ENCODE data around the gene OLFML2B.

GRCh38 chr1:162026881-162027280, 3.2 kb upstream of the OLFML2B start:
- TF ChIP-seq EZH2 (IDR thresholded peaks at IDR 0.05; ENCODE audit: low read length, missing control alignments) = no peak
- TF ChIP-seq CTCF (conservative IDR thresholded peaks at IDR 0.05 in 1 of 2, IDR thresholded peaks at IDR 0.05 in 1 of 2; ENCODE audit: low read depth in 1 of 2, low read length in 2 of 2) = no peak
